Cortex of kidney (tissue), 1 donor: Measurements from ENCODE around the gene CNR1.
"Not testable (repeated sequence)": the region's sequence is repeated elsewhere in the genome, so short reads cannot be mapped to it uniquely, and the experiment has no call there.

Experiments used
- DNase-seq: peaks from one replicate; lab custom pipeline; 2025; lab: John Stamatoyannopoulos, UW

The CNR1 gene

DNA sequence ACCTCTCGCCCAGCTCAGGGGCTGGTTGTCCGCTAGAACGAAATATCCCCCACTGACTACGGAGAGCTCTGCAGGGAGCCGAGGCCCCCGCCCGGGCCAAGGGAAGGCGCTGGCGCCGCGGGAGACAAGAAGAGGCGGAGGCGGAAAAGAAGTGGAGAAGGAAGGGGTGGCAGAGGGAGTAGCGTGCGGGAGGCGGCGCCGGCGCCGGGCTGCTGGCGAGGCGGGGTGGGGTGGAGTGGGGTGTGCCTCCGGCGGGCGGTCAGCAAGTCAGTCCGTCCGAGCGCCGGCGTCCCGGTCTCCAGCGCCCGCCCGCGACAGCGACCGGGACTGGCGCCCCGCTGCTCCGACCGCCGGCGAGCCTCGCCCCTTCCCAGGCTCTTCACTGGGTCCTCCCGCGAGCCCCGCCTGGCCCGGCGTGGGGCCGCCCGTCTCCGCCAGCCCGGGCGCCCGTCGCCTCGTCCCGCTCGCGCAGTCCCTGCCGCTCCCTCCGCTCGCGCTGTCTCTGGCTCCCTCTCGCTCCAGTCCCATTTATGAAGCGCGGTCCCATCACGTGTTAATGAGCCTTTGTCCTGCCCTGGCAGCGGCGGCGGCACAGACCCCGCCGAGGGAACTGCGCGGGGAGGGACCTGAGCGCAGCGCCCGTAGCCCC lies at the start of gene CNR1:
Gene CNR1 (minus strand): TSS at position 504 of the 649 bp plus-strand sequence. CDS start 21,073 bp downstream, outside the sequence.
- DNase-seq = no peak

DNA sequence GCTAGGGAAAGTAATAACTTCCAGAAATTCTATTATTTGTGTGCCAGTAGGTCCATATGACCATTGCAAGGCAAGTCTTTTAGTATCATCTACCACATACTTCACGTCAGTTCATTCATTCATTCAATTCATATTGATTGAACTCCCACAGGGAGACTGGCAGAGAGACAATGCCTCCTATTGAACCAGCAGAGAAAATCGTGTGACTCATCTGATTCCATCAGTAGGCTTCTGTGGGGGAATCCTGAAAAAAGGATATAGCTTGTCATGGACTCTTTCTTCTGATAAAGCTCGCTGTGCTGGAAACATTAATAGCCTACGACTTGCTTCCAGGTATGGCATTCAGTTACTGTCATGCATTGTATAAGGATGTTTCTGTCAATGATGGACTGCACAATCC lies 45.3 kb upstream of the CNR1 start:
- no peak for DNase-seq

DNA sequence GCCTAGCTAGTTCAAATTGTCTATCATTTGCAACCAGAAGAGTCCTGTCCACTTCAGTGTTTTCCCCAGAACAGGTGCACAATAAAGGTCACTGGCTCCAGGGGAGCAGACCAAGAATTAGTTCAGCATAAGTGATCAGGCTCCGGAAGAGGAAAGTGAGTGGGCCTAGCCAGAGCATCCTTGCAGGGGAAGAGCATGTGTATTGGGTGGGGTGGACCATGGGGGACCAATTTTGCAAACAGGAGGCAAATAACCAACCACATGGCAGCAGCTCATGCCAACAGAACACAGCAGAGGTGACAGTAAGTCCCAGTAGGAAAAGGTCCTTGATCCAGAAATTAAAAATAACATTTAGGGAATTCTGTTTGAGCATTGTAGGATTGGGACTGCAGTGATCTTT lies 43.2 kb upstream of the CNR1 start:
- no peak for DNase-seq

DNA sequence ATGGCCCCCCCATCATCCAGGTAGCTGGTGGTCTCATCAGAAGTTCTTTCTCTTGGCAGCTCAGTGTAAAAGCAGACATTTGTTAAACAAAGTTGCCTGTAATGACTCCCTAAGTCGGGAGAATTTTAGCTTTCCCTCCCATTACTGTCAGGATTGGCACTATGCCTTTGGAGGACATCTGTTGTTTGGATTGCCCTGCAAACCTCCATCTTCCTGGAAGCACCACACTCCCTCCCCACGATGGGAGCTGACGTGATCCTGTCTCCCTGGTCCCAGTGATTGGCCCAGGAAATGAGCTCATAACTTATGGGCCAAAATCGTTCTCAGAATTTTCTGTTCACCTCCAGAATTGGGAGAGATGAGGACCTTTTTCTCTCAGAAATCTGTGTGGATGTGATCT lies 42.6 kb upstream of the CNR1 start:
- no peak for DNase-seq

DNA sequence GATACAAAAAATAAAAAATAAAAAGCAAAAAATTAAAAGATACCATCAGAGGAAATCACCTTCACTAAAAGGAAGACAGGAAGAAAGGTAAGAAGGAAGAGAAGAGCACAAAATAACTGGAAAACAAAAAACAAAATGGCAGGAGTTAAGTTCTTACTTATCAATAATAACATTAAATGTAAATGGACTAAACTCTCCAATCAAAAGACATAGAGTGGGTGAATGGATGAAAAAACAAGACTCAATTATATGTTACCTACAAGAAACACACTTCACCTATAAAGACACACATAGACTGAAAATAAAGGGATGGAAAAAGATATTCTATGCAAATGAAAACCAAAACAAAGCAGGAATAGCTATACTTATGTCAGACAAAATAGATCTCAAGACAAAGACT lies 35.6 kb upstream of the CNR1 start:
- DNase-seq = not testable (repeated sequence)

DNA sequence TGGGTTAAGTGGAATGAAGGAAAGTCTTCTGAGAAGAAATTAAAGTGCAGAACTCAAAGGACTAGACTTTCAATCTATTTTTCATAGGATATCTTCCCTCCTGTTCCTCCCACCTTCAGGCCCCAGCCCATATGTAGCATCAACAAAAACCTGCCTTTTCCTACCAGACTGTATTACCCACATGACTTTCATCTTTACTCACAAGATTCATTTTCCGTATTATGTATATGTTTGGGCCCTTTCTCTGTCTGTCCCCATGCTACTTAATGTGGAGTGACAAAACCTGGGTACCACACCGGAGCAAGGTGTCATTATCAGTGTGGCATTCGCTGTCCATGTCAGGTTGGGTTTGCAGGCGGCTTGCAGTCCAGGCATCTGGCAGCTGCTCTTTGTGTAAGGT lies 18.8 kb upstream of the CNR1 start:
- no peak for DNase-seq

DNA sequence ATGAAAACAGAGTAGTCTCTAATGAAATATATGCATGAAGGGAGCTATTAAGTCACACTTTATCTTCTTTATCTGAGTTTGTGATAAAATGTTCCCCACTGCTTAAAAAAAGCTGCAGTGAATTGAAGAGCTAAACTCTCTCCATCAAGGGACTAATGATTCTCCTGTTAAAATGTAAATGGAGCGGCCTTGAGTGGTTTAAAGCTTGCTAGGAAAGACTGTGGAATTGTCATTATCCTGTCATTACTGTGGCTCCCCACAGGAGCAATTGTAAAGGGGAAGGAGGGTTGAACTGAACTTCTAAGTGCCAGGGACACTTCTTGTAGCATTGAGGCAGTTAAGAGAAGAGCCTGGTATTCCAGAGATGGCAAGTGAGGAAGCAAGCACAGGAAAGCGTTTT lies 17.3 kb upstream of the CNR1 start:
- no peak for DNase-seq

DNA sequence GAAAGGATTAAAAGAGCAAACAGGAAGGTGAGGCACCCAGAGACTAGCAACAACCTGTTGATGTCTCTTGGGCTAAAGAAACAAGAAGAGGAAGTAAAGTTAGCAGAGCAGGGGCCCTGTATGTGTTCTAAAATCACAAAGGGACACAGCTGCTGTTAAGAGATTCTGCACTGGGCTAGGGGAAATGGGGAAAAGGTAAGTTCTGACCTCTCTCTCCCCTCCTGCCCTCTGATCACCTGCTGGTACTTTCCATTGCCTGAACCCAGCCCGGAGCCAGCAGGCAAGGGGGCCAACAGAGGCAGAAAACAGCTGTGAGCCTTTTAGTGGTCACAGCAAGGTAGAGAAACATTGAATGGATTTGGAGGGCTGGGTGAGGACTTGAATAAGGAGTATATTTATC lies 13.5 kb upstream of the CNR1 start:
- DNase-seq = no peak

DNA sequence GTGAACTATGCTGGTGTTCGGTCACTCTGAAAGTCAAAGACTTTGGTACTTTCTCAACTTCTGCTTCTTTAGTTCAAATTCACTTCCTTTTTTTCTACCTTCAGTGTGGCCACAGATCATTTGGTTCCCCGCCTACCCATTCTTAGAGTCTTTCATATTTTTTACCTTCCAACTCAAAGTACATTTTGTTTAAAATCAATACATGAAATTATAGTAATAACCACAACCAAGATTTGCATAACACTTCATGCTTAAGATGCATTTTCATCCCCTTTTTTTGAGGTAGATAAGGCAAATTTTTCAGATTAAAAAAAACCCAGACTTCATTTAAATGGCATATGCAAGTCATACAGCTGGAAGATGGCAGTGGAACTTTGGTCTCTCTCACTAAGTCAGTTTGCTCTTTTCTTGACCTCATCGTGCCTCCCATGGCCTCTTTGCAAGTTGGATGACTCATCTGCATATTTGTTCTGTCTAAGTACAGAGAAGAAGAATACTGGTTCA lies 11.9 kb upstream of the CNR1 start:
- no peak for DNase-seq

DNA sequence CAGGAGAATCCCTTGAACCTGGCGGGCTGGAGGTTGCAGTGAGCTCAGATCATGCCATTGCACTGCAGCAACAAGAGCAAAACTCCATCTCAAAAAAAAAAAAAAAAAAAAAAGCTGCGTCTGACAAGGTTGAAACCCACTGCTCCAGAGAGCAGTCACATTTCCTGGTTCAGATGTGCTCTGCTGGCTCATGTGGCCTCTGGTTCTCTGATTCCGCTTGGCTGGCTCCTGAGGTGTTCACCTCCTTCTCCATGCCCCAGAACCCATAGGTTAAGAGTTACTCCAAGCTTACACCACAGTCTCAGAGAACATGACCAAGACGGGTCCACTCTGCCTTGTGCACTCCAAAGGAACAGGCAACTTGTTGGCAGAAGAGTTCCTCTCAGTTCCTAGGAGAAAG lies 8.8 kb upstream of the CNR1 start:
- no peak for DNase-seq

DNA sequence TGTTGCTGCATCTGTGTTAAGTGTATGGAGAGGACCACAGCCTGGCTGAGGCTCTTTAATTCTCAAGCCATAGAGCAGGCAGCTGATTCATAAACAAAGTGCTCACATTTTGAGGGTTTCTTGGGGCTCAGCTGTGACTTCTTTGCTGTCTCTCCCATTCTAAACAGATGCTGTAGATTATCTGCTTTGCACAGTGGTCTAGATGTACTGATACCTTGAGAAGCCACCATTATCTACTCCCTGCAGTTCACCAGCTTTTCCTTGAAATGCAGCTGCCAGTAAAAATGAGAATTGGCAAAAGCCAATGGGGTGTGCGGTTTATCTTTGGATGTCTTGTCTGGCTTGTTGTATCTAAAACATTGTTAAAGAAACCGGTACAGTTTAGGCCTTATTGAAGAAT lies 5.2 kb upstream of the CNR1 start:
- no peak for DNase-seq

DNA sequence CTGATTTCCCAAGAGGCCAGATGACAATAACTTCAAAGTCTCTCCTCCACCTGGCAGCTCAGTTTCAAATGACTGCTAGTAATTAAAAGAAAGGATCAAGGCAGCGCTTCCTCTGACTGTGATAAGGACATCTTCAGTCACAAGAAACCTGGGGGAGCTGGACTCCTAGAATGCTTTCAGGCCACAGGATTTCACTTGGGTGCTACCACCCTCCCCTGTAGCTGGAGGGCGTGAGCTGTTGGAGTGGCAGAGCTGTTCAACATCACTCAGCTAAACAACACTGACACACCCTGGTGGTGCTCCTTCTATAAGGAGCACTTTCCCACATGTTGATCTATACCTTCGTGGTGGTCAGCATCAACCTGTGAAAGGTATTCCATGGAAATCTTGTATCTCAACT lies 2.2 kb upstream of the CNR1 start:
- DNase-seq = no peak

DNA sequence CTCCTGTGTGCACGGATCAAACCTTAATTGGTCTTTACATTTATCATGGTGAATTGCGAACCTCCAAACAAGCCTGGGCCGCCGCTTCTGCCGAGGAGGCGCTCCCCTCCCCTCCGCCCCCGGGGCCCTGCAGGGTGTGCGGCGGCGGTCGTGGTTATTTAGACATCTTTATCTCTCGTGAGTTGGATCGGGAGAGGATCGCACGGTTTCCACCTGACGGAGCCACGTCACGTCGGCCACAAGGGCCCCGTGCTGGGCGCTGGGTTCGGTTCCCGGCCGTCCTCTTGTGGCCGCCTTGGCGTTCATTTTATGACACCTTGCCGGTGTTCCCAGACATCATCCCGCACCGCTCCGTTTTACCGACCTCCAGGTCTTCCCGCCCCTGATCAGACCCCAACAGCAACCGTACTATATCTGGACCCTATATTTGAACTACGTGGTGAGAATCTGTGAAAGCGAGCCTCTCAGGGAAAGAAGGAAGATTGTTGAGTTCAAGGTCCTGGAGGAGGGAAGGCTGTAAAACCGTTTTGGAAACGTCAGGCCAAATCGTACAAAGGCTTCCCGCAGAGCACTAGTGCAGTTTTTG lies 1.3 kb upstream of the CNR1 start:
- no peak for DNase-seq

DNA sequence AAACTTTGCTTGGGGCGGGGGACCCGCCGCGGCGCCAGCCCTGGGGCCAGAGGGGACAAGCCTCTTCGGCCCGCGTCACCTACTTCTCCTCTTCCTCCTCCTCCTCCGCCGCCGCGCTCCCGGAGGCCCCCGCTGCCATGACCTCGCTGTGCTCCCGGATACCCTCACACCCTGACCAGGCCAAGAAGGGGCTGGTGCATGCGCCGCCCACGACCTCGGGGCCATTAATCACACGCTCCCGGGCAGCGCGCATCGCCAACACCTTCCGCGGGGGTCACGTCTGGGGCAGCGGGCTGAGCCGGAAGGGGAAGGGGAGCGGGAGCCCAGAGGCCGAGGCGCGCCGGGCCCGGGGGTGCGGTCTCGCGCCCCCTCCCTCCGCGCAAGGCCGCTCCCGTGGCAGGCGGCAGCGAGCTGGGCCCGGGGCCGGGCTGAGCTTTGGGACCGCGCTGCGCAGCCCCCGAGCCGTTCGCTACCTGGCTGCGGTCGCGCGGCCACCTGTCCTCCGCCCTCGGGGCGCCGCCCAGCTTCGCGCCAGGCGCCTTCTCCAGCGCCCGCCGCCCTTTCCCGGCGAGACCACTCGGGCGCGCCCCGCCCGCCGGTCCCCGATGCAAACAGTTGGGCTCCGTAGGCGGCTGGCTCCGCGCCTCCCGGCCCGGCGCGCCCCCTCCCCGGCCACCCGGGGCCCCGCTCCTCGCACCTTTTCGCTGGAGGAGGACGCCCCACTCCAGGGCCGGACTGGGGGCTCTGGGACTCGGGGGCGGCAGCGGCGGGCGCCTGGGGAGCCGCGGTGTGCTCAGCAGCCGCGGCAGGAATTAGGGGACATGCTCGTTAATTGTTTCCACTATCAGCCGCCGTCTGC lies 575 bp upstream of the CNR1 start:
- DNase-seq = no peak

DNA sequence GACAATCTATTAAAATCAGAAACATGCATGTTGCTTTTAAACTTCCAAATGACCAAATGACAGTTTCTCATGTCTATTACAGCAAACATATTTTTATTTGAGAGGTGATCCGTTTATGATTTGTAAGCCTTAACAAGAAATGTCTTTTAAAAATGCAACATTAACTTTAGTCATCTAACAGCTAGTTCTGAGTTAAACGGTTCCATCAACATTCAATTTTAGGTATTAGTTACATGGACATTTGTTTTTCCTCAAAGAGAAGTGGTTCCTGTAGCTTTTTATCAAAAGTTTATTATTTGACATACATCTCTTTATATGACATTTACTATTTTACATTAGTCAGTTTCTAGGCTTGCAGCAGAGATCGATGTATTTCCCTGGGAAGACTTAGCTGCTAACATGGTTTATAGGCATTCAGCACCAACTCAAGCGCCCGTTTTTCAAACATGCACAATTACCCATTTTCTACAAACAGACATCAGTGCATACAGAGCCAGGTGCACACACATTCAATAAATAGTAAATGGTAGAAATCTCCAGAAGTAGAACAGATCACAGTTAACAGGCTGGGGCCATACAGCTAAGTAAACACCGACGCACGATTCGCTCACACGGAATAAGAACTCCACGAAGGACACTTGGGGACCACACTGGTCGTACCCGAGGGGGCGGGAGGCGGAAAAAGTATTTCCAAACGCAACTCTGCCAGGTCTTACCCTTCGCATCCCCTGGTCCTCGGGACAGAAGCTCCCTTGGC lies 882 bp downstream of the CNR1 start:
- DNase-seq = no peak

DNA sequence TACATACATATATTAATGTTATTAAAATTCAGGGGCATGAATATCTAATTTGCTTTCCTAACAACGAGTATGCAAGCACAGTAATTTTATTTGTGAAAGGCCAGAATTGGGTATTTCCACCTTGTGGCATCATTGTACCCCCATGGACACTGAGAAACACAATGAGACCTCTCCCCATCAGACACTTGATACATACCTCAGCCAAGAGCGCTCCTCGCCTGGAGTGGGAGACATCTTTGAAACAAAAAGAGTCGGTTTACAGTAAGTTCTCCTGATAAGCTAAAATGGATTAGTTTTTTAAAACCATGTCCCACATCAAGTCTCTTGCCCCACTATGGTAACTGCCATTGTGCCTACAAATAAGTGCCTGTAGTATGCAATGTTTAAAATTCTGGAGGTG lies 2.1 kb downstream of the CNR1 start:
- no peak for DNase-seq

DNA sequence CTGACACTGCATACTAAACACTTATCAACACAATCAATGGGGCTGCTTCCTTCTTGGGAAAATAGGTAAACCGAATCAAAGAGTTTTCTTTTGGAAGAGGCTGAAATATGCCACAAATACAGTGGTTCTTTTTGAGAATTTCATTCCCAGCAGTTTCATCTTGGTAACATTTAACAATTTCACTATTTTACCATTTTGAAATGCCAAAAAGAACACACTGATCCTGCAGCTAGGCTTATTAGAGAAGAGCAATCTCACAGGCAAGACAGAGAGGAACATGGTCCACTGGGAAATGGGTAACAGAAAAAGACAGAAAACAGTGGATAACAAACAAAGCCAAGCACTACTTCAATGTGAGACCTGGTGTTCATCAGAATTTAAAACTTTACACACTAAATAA lies 2.5 kb downstream of the CNR1 start:
- no peak for DNase-seq

DNA sequence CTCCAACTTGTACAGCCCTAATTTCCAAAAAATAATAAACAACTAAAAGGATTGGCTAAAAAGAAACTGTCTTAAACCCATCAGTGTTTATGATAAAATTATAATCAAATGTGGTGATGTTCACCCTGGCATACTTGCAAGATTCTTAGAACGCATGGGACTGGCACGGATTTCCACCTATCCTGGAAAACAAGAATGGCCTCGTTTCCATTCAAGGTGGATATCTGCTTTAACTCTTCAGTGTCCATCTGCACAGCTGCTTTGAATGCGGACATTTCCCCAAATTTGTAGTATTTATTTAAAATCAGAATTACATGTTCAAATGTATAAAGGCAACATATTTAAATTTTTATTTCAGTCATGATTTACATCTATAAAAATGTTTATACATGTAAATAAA lies 4.2 kb downstream of the CNR1 start:
- DNase-seq = no peak

DNA sequence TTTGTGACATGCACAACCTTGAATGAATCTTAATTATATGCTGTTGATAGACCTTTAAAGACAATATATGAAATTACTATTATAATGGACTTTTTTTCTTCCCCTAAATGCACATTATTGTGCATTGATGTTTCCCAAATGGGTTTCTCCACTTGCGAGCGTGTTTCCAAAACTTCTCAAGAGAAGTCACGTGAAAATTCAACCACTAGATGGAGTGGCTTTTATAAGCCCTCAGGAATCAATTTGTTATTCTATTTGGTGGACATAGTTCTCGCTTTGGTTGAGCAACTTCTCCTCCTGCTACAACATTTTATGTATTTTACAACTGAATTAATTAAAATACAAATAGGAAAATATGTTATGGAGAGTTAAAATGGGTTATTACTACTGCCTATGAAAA lies 9.0 kb downstream of the CNR1 start:
- DNase-seq = no peak

DNA sequence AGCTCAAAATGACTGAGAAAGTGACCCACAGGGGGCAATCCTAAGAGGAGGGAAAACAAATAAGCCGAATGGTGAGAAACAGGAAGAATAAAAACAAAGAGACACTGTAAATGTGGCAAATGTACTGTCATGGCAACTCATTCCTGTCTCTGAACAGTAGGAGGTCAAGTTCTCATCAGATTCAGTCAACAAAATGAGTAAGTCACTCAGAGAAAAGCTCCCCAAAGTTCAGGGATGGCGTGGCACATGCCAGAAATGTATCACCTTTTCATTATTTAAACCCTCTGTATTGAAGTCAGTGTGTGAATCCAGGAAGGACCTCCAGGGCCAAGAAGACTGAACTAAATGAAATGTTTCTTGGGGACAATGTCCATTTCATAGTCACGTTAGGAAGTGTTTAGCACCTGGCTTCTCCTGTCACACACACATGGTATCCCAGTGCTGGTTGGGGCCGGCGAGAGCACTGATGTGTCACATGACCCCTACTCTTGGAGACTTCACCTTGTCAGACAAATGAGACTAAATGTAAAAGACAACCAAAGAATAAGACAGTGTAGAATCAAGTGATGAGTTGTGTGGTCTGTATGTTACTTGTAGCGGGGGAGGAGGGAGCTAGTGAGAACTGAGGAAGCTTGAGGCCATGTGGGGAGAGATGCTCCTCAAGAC lies 20.7 kb downstream of the CNR1 start:
- DNase-seq = no peak

DNA sequence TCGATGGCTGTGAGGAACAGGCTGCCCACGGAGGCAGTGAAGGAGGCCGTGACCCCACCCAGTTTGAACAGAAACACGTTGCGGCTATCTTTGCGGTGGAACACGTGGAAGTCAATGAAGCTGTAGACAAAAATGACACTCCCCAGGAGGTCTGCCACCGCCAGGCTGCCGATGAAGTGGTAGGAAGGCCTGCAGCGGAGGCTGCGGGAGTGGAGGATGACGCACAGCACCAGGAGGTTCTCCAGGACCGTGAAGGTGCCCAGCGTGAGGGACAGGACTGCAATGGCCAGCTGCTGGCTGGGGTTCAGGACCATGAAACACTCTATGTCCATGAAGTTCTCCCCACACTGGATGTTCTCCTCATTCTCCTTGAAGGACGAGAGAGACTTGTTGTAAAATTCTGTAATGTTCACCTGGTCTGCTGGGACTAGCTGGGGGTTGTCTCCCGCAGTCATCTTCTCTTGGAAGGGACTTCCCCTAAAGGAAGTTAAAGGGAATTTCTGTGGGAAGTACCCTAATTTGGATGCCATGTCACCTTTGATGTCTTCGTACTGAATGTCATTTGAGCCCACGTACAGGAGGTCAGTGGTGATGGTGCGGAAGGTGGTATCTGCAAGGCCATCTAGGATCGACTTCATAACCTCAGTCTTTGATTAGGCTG lies 21.4 kb downstream of the CNR1 start:
- DNase-seq = no peak
